Spinal cord (tissue), 10 donors: ENCODE measurements around the gene GMDS. TPM values are rescaled to one million over a fixed set of nuclear protein-coding genes. Genes with fewer than 3 reads are reported as not detected.

Experiments used
- DNase-seq, 6 donors: peaks; one replicate each; pipeline versions ENCODE4 v3.0.0 to v3.0.0-alpha.2; 2013 to 2015; ENCODE audit warnings: low spot score in 6 of 6, low read depth in 4 of 6
- H3K27ac ChIP-seq: one replicate; pipeline ENCODE4 v1.5.1; 2013; ENCODE audit warnings: low read depth, low read length, control low read depth
- H3K27me3 ChIP-seq: one replicate; pipeline ENCODE4 v1.6.1; 2013; ENCODE audit warnings: low read length; ENCODE audit not compliant: control insufficient read depth, insufficient read depth
- H3K36me3 ChIP-seq: one replicate; pipeline ENCODE4 v1.6.1; 2013; ENCODE audit warnings: low read length; ENCODE audit not compliant: control insufficient read depth, insufficient read depth
- H3K4me1 ChIP-seq: one replicate; pipeline ENCODE4 v1.6.1; 2013; ENCODE audit warnings: low read length; ENCODE audit not compliant: control insufficient read depth, insufficient read depth
- H3K4me3 ChIP-seq: one replicate; pipeline ENCODE4 v1.5.1; 2013; ENCODE audit warnings: low read depth, low read length, control low read depth
- H3K9me3 ChIP-seq: one replicate; pipeline ENCODE4 v1.6.1; 2013; ENCODE audit warnings: low read length; ENCODE audit not compliant: control insufficient read depth, insufficient read depth
- whole genome bisulfite sequencing: methylation state at CpG from one replicate; pipeline ENCODE4 v1.1.5; 2013; ENCODE audit warnings: missing lambda C conversion rate; ENCODE audit not compliant: insufficient coverage; 5-methylcytosine and 5-hydroxymethylcytosine counted together
- polyA plus RNA-seq, 2 donors: library from polyadenylated mRNA; unstranded; fragments of 120-200 nt; gene quantifications; one replicate each; pipeline ENCODE4 v1.2.1, GENCODE V29; 2013; ENCODE audit not compliant: insufficient read length in 2 of 2
- total RNA-seq, 2 donors: library from RNA; depleted of rRNA in 1 of 2; stranded (reverse); fragments of 120-200 nt in 1 of 2; fragments of >200 nt in 1 of 2; gene quantifications; one replicate each; pipeline versions ENCODE4 v1.2.3 to v1.2.4, GENCODE V29; 2013 to 2014
- donor health status: healthy.

The GMDS gene
- total and polyA plus RNA-seq, 4 donors, result 35.3 to 87.4 (median 49.6) TPM

GRCh38 chr6:2185466-2185865 lies 59.9 kb downstream of the GMDS start:
- Histone ChIP-seq H3K4me1 (no peaks in the 10 kb centered on the region), H3K4me3 (no peak overlapping the region), H3K9me3 (no peaks in the 10 kb centered on the region), H3K27me3 (no peaks in the 10 kb centered on the region), H3K36me3 (no peaks in the 10 kb centered on the region), H3K27ac (no peak overlapping the region)
- no peak for DNase-seq
- WGBS, result 79% methylated on average over 2 of the region's 2 CpGs

- Histone ChIP-seq H3K9me3 (no peaks in the 10 kb centered on the region), H3K27ac (no peak overlapping the region), H3K4me1 (no peaks in the 10 kb centered on the region), H3K36me3 (no peaks in the 10 kb centered on the region), H3K27me3 (no peaks in the 10 kb centered on the region), H3K4me3 (no peak overlapping the region)
- WGBS, result 96% methylated on average over 4 of the region's 7 CpGs
- no peak for DNase-seq
Observed at GRCh38 chr6:2184700-2185455, 60.5 kb downstream of the GMDS start.

DNA sequence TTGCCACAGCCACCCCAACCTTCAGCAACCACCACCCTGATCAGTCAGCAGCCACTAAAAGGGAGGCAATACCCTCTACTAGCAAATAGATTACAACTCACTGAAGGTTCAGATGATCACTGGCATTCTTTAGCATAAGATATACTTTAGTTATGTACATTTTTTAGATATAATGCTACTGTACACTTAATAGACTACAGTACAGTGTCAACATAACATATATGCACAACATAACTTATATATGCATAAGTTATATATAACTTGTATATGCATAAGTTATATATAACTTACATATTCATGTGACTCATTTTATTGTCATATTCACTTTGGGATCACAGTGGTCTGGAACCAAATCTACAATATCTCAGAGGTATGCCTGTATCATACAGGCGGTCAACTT lies 61.7 kb downstream of the GMDS start:
- Histone ChIP-seq H3K9me3 (no peaks in the 10 kb centered on the region), H3K4me3 (no peak overlapping the region), H3K27me3 (no peaks in the 10 kb centered on the region), H3K27ac (no peak overlapping the region), H3K4me1 (no peaks in the 10 kb centered on the region), H3K36me3 (no peaks in the 10 kb centered on the region)
- 100% methylated on average over 1 of the region's 1 CpG for WGBS
- no peak for DNase-seq

- H3K27ac ChIP-seq, result no peak overlapping the region
- H3K36me3 ChIP-seq, result no peaks in the 10 kb centered on the region
- H3K4me1 ChIP-seq, result no peaks in the 10 kb centered on the region
- no peaks in the 10 kb centered on the region for H3K27me3 ChIP-seq
- no peak for DNase-seq
- H3K4me3 ChIP-seq, result no peak overlapping the region
- H3K9me3 ChIP-seq, result no peaks in the 10 kb centered on the region
Observed at GRCh38 chr6:2183246-2183645, 62.2 kb downstream of the GMDS start.

DNA sequence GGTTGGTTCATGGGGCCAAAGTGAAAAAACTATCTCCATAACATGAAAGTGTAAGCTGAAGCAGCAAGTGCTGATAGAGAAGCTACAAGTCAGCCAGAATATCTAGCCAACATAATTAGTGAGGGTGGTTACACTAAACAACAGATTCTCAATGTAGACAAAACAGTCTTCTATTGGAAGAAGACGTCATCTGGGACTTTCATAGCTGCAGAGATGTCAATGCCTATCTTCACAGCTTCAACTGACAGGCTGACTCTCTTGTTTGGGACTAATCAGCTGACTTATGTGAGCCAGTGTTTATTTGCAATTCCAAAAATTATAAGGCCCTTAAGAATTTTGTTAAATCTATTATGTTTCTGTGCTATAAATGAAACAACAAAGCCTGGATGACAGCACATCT lies 63.2 kb downstream of the GMDS start:
- H3K27me3 ChIP-seq, result no peaks in the 10 kb centered on the region
- H3K27ac ChIP-seq, result no peak overlapping the region
- no peaks in the 10 kb centered on the region for H3K36me3 ChIP-seq
- no peaks in the 10 kb centered on the region for H3K4me1 ChIP-seq
- H3K4me3 ChIP-seq, result no peak overlapping the region
- WGBS, result no CpG with 5 or more reads among the region's 1 CpG
- DNase-seq, result no peak
- no peaks in the 10 kb centered on the region for H3K9me3 ChIP-seq

GRCh38 chr6:2181567-2181966 lies 63.8 kb downstream of the GMDS start:
- WGBS, result no CpG with 5 or more reads among the region's 2 CpGs
- Histone ChIP-seq H3K4me1 (no peaks in the 10 kb centered on the region), H3K36me3 (no peaks in the 10 kb centered on the region), H3K4me3 (no peak overlapping the region), H3K9me3 (no peaks in the 10 kb centered on the region), H3K27me3 (no peaks in the 10 kb centered on the region), H3K27ac (no peak overlapping the region)
- DNase-seq, result no peak

- no peak for DNase-seq
Observed at GRCh38 chr6:2179950-2180349, 65.5 kb downstream of the GMDS start.

DNA sequence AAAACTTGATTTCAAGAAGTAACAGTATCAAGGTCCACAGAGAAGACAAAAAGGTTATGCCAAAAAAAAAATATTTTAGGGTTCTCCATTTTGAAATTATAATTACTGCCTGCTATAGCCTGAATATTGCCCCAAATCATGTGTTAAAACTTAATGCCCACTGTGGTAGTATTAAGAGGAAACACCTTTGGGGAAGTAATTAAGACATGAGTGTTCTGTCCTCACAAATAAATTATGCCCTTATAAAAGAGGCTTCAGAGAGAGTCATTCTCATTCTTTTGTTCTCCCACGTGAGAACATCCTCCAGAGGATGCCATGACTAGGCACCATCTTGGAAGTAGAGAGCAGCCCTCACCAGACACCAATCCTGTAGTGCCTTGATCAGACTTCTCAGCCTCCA lies 66.2 kb downstream of the GMDS start:
- Histone ChIP-seq H3K4me1 (no peaks in the 10 kb centered on the region), H3K27me3 (no peaks in the 10 kb centered on the region), H3K4me3 (no peak overlapping the region), H3K36me3 (no peaks in the 10 kb centered on the region), H3K27ac (no peak overlapping the region), H3K9me3 (no peaks in the 10 kb centered on the region)
- DNase-seq, result no peak
- 57% methylated on average over 1 of the region's 1 CpG for WGBS

More at GRCh38 chr6:2179950-2180349, 65.5 kb downstream of the GMDS start:
- Histone ChIP-seq H3K27me3 (no peaks in the 10 kb centered on the region), H3K4me3 (no peak overlapping the region), H3K9me3 (no peaks in the 10 kb centered on the region), H3K36me3 (no peaks in the 10 kb centered on the region), H3K4me1 (no peaks in the 10 kb centered on the region), H3K27ac (no peak overlapping the region)

- Histone ChIP-seq H3K27me3 (no peaks in the 10 kb centered on the region), H3K4me1 (no peaks in the 10 kb centered on the region), H3K9me3 (no peaks in the 10 kb centered on the region), H3K27ac (no peak overlapping the region), H3K4me3 (no peak overlapping the region), H3K36me3 (no peaks in the 10 kb centered on the region)
- 96% methylated on average over 2 of the region's 4 CpGs for WGBS
- DNase-seq, result no peak
Observed at GRCh38 chr6:2178125-2178524, 67.3 kb downstream of the GMDS start.

DNA sequence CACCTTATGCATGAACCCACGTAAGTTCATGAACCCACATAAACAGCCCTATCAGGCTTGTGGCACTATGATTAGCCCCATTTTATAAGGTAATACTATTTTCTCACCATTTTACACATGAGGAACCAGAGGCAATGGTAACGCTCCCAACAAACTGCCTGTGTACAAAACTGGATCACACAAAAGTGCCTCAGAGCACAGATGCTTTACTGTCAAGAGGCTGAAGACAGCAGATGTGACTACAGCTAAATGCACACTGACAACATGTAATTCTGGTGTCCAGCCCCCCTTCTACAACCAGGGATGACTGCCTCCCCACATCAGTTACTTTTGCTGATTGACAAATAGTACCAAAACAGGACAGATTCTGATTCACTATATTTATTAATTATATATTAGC lies 69.6 kb downstream of the GMDS start:
- no peak overlapping the region for H3K4me3 ChIP-seq
- 80% methylated on average over 2 of the region's 2 CpGs for WGBS
- DNase-seq, result peak in 3 of 6 donors; percentile 4 to 57 (median 28)
- no peaks in the 10 kb centered on the region for H3K9me3 ChIP-seq
- H3K27ac ChIP-seq, result no peak overlapping the region
- no peaks in the 10 kb centered on the region for H3K4me1 ChIP-seq
- no peaks in the 10 kb centered on the region for H3K27me3 ChIP-seq
- no peaks in the 10 kb centered on the region for H3K36me3 ChIP-seq
